GM15510 (cell line): ENCODE measurements around the gene TENT5A.

Experiments
- POLR2A ChIP-seq: IDR thresholded peaks from 3 replicates; pipeline ENCODE4 v1.6.1; 2011; ENCODE audit warnings: borderline replicate concordance; ENCODE audit not compliant: insufficient read length; ENCODE audit errors: extremely low read depth

TENT5A gene

GRCh38 chr6:81747327-81747726 lies 5.2 kb downstream of the TENT5A start:
- no peak for TF ChIP-seq POLR2A

- no peak for TF ChIP-seq POLR2A
These were observed 8.3 kb downstream of the TENT5A start for GRCh38 chr6:81744131-81744530.

GRCh38 chr6:81743649-81744048 lies 8.8 kb downstream of the TENT5A start:
- no peak for TF ChIP-seq POLR2A

GRCh38 chr6:81741689-81742088 lies 10.8 kb downstream of the TENT5A start:
- TF ChIP-seq POLR2A: no peak

- TF ChIP-seq POLR2A: no peak
These were observed 13.0 kb downstream of the TENT5A start for GRCh38 chr6:81739230-81740195.

GRCh38 chr6:81736428-81736827 lies 16.1 kb downstream of the TENT5A start:
- TF ChIP-seq POLR2A: no peak

- no peak for TF ChIP-seq POLR2A
These were observed 16.6 kb downstream of the TENT5A start for GRCh38 chr6:81735756-81736380.

- no peak for TF ChIP-seq POLR2A
These were observed 17.9 kb downstream of the TENT5A start for GRCh38 chr6:81734500-81735150.

- no peak for TF ChIP-seq POLR2A
These were observed 18.4 kb downstream of the TENT5A start for GRCh38 chr6:81734081-81734480.

GRCh38 chr6:81731814-81732213 lies 20.7 kb downstream of the TENT5A start:
- no peak for TF ChIP-seq POLR2A

GRCh38 chr6:81727876-81728517 lies 24.5 kb downstream of the TENT5A start:
- TF ChIP-seq POLR2A: no peak

GRCh38 chr6:81725127-81725526 lies 27.4 kb downstream of the TENT5A start:
- TF ChIP-seq POLR2A: no peak

GRCh38 chr6:81722506-81723223 lies 29.8 kb downstream of the TENT5A start:
- no peak for TF ChIP-seq POLR2A

- no peak for TF ChIP-seq POLR2A
These were observed 32.1 kb downstream of the TENT5A start for GRCh38 chr6:81720427-81720826.
